NK-92 (cell line): Measurements from ENCODE around the gene MRPL1.
"Not testable (repeated sequence)": the region's sequence is repeated elsewhere in the genome, so short reads cannot be mapped to it uniquely, and the experiment has no call there.

Experiments
- DNase-seq: peaks from one replicate; lab custom pipeline; 2025; ENCODE audit not compliant: unreplicated experiment; lab: John Stamatoyannopoulos, UW

Gene MRPL1

DNA sequence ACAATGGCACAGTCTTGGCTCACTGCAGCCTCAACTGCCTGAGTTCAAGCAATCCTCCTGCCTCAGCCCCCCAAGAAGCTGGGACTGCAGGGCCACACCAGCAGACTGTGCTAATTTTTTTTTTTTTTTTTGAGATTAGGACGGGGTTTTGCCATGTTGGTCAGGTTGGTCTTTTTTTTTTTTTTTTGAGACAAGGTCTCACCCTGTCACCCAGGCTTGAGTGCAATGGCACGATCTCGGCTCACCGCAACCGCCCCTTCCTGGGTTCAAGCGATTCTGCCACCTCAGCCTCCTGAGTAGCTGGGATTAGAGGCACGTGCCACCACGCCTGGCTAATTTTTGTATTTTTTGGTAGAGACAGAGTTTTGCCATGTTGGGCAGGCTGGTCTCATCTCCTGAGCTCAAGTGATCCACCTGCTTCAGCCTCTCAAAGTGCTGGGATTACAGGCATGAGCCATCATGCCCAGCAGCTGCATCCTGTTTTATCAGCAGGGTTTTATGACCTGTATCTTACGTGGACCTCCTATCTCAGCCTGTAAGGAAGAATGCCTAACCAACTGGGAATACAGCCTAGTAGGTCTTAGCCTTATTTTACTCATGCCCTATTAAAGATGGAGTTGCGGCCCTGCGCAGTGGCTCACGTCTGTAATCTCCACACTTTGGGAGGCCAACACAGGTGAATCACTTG lies 13.2 kb upstream of the MRPL1 start:
- no peak for DNase-seq

DNA sequence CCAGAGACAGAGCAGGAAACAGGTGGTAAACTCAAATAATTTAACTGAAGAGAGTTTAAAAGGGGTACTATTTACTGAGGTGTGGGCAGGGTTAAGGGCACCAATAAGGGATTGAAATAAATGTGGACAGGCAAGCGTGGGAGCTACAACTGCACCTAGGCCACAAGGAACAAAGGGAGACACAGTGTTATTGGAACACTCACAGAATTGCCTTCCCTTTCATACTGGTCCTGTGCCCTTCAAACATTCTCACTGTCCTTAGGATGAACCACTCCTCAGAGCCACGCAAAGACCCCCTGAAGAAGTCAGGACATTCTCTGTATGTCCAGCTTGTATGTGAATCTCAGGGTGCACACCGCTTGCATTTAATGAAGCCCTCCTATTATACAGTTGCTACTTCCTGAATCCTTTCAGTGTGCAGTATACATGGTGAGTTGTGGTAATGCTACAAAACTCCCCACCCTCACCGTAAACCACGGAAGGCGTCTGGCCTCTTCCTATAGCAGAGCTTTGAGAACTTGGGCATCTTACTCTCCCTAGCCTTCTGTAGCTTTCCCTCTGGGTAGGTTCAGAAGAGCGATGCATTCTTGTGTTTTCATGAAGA lies 9.6 kb upstream of the MRPL1 start:
- no peak for DNase-seq

DNA sequence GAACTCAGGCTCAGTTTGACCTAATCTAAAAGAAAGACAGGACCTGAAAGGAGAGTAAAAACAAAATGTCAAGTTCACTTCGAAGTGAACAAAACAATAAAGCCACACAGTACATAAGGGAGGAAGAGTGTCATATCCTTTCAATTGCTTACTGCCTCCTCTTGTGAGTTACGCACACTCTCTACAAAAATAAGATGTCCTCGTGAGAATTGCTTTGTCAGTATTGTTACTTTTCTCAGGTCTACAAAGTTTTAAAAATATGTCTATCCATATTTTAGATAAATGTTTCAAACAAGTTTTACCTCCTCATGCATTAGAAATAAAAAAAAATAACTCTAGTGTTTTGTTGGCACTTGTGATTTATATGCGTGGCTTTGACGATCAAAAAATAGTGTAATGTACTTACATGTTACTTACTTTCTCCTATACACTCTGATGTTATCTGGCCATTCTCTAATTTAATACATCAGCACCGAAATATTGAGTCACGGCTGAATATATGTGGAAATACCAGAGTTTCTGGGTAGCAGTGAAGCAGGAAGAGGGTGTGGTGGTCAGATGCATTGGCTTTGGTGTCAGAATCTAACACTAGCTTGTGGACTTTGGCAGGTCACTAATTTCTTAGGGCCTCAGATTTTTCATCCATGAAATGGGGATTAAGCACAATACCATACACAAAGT lies 8.1 kb upstream of the MRPL1 start:
- DNase-seq, result no peak

DNA sequence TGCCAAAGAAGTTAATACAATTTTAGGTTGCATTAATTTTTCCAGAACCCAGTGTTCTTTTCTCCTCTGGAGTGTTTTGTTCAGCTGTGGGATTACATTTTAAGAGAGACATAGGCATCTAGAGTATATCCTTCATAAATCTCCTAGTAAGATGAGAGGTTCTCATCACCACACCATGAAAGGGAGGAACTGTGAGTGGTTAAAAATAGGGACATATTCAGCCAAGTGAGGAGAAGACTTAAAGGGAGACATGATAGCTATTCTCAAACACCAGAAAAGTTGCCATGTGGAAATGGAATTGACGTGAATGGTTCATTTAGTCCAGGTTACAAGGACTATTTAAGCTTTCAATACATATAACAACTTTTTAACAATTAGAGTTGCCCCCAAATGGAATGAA lies 6.5 kb upstream of the MRPL1 start:
- DNase-seq, result no peak

DNA sequence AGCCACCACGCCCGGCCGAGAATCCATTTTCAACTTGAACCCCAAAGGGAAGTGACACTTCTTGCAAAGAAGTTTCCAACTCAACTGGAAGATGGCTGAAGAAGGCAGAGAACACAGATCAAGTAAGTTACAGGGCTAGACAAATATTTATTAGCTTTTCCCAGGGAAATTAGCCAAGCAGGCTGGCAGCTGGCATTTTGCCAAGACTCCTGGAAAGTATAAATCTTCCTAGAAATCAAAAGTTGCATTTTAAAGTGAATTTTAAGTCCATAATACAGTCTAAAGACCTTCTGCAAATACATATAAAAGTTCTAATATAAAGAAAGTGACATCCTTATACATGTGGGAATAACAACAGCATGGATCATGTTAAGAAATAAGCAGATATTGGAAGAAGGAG lies 3.4 kb upstream of the MRPL1 start:
- DNase-seq, result no peak

DNA sequence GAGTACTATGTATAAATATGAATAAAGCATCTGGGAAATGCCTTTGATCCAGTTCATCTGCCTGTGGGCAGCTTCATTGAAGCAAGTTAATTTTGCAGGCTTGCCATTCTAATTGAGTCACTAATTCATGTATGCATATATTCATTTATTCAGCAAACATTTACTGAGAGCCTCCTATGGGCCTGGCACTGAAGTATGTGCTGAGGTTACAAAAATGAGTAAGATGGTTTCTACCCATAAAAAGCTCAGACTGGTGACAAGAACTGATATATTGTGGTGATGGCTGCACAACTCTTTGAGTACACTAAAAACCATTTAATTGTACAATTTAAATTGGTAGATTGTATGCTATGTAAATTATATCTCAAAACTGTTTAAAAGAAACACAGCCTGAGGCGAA lies 1.1 kb upstream of the MRPL1 start:
- DNase-seq, result no peak

DNA sequence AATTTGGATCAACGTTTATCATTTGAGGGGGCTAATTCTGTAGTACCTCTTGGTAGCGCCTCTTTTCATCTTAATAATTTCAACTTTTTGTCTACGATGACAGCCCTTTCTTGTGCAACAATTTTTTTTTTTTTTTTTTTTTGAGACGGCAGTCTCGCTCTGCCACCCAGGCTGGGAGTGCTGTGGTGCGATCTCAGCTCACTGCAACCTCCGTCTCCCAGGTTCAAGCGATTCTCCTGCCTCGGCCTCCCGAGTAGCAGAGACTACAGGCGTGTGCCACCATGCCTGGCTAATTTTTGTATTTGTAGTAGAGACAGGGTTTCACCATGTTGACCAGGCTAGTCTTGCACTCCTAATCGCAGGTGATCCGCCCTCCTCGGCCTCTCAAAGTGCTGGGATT lies 711 bp downstream of the MRPL1 start:
- not testable (repeated sequence) for DNase-seq

DNA sequence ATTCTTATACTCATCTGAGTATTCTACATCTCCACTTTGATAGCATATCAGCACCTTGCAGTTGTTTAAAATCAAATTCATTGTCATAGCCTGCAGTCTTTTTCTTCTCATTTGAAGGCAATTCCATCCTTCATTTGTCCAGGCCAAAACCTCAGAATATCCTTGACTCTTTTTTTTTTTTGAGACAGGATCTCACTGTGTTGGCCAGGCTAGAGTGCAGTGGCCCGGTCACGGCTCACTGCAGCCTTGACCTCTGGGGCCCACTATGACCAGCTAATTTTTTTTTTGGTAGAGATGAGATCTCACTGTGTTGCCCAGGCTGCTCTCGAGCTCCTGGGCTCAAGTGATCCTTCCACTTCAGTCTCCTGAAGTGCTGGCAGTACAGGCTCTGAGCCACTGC lies 2.6 kb downstream of the MRPL1 start:
- DNase-seq, result no peak

DNA sequence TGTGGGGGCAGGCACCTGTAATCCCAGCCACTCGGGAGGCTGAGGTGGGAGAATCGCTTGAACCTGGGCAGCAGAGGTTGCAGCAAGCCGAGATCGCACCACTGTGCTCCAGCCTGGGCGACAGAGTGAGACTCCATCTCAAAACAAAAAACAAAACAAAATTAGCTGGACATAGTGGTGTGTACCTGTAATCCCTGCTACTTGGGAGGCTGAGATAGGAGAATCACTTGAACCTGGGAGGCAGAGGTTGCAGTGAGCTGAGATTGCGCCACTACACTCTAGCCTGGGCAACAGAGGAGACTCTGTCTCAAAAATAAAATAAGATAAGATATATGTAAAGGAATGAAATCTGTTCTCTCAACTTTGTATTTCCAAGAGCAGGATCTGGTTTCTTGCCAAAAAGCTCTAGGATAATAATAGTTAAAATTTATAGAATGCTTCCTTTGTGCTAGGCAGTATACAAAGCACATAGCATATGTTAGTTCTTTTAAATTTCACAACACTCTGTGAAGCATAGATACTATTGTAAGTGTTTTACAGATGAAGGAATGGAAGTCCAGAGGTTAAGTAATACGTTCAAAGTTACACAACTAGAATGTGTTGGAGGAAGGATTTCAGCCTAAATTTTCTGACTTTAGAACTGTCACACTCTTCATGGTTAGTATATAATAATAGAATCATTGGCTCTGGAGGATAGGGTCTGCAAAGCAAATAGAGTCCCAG lies 10.3 kb downstream of the MRPL1 start:
- DNase-seq, result no peak

DNA sequence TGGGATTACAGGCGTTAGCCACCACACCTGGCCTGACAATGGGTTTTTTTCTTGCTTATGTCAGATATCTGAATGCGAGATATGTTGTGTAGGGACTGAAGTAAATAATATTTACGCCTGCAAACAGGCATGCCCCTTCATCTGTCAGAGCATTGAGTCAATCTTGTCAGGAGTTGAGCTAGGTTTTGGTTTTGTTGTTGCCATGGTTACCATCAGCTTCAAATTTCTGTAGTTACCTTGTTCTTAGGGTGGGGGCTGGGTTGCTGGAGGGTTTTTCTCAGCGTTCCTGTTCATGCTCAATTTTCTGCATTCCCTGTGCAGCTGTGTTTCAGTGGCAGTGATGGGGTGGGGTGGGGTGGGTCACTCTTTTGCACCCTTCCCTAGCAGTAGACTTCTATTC lies 14.5 kb downstream of the MRPL1 start:
- DNase-seq, result no peak

DNA sequence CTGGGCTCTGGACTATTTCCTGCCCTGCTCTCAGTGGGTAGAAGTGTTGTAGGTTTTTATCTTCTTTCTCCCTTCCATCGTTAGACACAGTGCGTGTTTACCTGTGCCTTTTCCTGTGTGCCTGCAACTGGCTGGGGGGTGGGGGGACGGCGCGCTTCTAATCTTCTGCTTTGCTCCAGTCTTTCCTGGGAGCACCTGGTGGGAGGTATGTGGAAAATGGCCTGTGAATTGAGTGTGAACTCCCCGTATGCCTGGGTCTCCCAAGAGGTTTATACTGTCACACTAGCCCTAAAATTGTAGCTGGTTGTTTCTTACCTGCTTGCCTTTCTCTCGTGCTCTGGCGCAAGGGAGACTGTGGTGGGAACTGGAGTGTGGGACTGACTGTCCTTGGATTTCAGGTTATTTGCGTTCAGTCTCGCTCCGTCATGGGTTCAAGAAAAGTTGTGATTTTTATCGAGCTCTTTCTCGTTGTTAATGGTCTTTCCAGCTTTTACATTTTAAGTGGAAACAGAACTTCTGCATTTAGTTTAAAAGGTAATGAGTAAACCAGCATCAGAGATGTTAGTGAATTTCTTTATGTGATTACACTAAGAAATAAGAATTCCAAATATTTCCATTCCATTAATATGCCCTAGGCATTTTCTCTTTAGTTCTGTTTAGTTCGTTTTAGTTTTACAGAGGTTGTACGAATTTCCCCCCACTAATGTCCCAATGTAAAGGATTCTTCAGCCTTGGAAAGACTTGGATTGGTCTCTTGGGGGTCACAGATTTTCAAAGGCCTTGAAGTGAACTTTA lies 15.3 kb downstream of the MRPL1 start:
- DNase-seq, result no peak

DNA sequence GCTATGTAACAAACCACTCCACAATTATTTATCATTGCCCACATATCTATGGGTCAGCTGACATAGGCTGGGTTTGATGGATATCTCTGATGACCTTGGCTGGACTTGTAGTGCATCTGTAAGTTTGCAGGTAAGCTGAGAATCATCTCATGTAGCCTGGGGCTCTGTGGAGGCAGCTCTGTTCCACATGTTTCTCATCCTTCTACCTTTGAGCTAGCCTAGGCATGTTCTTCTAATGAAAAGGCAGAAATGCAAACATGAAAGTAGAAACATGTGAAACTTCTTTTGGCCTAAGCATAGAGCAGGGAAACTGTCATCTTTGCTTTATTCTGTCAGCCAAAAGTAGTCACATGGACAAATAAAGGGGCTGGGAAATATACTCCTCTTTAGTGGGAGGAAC lies 18.2 kb downstream of the MRPL1 start:
- DNase-seq, result no peak

DNA sequence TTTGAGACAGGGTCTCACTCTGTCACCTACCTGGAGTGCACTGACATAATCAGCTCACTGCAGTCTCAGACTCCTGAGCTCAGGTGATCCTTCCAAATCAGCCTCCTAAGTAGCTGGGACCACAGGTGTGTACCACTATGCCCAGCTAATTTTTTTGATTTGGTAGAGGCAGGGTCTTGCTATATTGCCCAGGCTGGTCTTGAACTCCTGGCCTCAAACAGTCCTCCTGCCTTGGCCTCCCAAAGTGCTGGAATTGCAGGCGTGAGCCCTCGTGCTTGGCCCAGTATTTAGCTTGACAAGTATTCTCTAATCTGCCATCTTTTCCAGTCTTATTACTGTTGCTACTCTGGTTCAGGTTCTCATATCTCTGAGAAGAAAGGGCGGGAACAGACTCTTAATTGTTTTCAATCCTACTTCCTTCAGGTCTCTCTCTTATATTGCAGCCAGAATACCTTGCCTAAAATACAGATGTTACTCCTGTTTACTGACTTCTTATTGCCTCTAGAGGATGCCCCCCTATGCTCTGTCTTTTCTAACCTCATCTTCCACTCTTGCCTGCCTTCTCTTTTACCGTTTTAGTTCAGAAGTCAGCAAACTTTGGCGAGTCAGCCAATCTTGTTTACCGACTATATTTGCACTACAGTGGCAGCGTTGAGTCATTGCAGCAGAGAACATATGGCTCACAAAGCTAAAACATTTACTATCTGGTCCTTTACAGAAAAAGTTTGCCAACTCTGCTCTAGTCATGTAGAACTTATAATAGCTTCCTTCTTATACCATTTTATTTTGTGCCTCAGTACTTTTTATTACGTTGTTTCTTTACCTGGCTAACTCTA lies 19.0 kb downstream of the MRPL1 start:
- DNase-seq, result no peak

DNA sequence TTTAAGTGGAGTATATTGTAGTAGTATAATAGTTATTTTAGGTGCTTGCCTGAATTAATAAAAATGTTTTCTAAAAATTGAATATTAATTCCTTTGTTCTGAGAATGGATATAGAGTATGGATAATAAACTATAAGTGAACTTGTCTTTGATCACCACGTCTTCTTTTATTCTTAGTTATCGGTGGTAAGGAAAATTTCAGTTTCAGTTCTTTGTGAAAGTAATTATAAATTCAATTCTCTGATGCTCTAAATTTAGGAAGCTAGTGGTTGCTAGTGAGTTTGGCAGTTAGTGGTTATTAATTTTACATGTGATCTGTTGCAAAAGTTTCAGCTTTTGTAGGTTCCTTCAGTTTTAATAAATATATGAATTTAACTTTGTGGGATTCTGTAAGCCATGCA lies 30.8 kb downstream of the MRPL1 start:
- no peak for DNase-seq

DNA sequence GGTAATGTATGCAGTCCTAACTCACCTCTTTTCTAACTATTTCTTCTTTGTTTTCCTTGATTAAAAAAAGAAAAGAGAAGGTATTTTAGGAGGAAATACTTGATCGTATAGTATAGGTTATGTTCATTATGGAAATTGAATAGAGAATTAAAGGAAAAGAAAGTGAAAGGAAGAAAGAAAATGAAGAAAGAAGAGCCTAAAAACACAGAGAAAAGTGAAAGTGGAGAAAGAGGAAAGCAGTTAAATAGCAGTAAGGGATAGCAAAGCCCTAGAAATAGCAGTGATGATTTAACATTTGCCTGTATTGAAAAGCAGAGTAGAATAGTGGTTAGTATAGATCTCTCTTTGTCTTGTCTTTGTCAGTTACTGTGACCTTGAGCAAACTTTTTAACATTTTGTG lies 37.0 kb downstream of the MRPL1 start:
- no peak for DNase-seq

DNA sequence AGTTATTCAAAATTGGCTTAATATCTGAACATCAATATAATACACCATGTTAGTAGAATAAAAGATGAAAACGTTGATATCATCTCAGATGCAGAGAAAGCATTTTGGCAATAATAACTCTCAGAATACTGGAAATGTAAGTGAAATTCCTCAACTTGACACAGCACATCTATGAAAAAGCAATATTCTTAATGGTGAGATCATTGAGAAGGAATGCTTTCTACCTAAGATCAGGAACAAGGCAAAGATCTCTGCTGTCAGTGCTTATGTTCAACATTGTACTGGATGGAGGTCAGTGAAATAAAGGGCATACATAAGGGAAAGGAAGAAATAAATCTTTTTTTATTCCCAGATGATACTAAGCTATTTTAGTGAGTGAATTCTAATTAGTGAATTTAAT lies 40.6 kb downstream of the MRPL1 start:
- DNase-seq, result no peak

DNA sequence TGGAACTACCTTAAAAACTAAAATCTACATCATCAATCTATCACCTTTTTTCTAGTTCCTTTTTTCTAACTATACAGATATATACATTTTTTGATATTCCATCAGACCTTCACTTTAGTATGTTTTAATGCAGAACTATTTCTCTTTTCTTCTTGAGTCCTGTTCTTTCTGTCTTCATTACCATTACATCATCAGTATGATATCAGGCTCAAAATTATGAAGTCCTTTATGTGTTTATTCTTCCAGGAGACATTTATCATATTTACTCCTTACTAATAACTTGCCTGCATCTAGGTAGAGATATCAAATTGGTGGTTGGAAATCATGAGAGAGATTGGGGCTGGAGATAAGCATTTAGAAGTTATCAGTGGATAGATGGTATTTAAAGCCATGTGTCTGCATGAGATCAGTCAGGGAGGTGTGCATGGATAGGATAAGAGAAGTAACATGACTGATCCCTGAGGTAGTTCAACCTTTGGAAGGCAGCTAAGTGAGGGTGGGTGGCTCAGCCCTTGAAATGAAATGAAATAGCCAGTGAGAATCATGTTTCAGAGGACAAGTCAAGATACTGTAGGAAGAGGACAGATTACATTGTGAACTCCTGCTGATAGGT lies 43.1 kb downstream of the MRPL1 start:
- no peak for DNase-seq

DNA sequence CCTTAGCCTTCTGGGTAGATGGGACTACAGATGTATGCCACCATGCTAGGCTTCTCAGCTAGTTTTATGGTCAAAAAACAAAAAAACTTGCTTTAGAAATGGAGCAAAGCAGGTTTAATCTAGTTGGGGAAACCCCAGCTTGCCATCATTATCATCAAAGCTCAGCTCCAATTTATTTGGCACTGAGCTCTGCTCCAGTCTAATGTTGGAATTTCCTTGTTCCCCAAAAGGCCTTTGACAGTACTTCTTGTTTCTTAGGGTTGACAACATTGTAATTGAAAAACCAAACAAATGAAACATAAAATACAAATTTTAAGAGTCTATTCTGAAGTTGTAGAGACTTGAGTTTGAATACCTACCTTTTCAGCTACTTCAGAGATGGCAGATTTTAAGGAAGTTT lies 48.0 kb downstream of the MRPL1 start:
- no peak for DNase-seq

DNA sequence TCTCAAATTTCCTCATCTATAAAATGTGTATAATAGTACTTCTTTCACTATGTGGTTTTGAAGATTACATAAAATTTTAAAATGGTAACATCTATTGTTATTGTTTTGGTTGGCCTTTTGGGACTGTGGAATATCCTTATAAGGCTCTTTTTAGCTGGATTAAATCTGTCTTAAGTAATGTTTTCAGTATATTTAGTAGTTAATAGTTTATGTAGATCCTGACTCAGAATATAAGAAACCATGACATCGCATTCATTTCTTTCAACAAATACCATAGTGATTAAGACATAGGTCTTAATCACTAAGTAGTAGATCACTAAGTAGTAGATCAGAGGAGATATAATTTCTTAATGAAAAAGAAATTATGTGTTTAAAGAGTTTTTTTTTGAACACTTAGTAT lies 48.5 kb downstream of the MRPL1 start:
- DNase-seq, result no peak
